Measurements from ENCODE around the gene CENPS. TPM values are rescaled to one million over a fixed set of nuclear protein-coding genes. Genes with fewer than 3 reads are reported as not detected.

The CENPS gene
- total RNA-seq (10 to 100 TPM in 2 of 5 experiments, 1 to 10 TPM in 3; 5.4 to 13.0 (median 9.8) TPM), polyA plus RNA-seq (10 to 100 TPM in 1 of 2 donors, 1 to 10 TPM in 1; 8.7 to 13.2 TPM), total RNA-seq (not detected)

GRCh38 chr1:10430216-10431069 lies at the start of gene CENPS:
Gene CENPS (plus strand): TSS chr1:10430433. CDS start chr1:10430518, 85 bp downstream.
- intact Hi-C loops (cut with micrococcal nuclease) = loop anchor here (1.0 to 5.0 kb wide), 6 partner anchors 32 to 520 kb away; partner anchors contain the start of genes DFFA (in 2 of the 2), CTNNBIP1 (in 1 of the 2) and UBE4B (in 1 of the 2)
- peak within 1 kb of the TSS; percentile 82 to 98 (median 88) for H3K4me3 Mint-ChIP-seq
- Histone ChIP-seq H3K9me3 (ENCODE audit: control insufficient read depth in 2 of 3, low read length in 3 of 3) (no peaks in the 10 kb centered on the region), H3K27ac (ENCODE audit: low read depth, low read length) (peak within 1 kb of the TSS; percentile 88), H3K27me3 (ENCODE audit: control insufficient read depth in 2 of 2, insufficient read depth in 2 of 2, low read length in 2 of 2) (no peaks in the 10 kb centered on the region), H3K4me3 (ENCODE audit: low read length) (peak within 1 kb of the TSS; percentile 97), H3K4me1 (ENCODE audit: control insufficient read depth in 2 of 2, insufficient read depth in 2 of 2, low read length in 2 of 2) (peaks cover 3 to 8% of the 10 kb centered on the region in 2 donors), H3K36me3 (ENCODE audit: control insufficient read depth in 2 of 3, insufficient read depth in 3 of 3, low read length in 3 of 3) (no peaks in the 10 kb centered on the region)
- DNase-seq (peak; percentile 68 to 96 (median 91)), ATAC-seq (peak; percentile 93)
- peaks cover 0 to 26% (median 20%) of the 10 kb centered on the region in 7 donors for H3K4me1 Mint-ChIP-seq
- no peaks in the 10 kb centered on the region for H3K36me3 Mint-ChIP-seq
- ChIA-PET CTCF (interaction anchor here (0.6 to 4.1 kb wide), 12 partner anchors 12 to 574 kb away, joined by 3 to 41 read pairs (median 4); partner anchors contain the start of gene KIF1B), POLR2A (interaction anchor here (0.7 to 2.2 kb wide), 8 partner anchors 12 to 220 kb away, joined by 3 to 10 read pairs (median 4); partner anchors contain the start of genes KIF1B, PEX14 and PGD)
- H3K9me3 Mint-ChIP-seq = no peaks in the 10 kb centered on the region
- H3K27ac Mint-ChIP-seq = peak within 1 kb of the TSS; percentile 66 to 96 (median 92)
- H3K27me3 Mint-ChIP-seq = peaks cover 0 to 2% (median 0%) of the 10 kb centered on the region in 5 donors

GRCh38 chr1:10380594-10381275 lies 49.5 kb upstream of the CENPS start:
- DNase-seq (no peak), ATAC-seq (no peak)
- Histone ChIP-seq H3K27ac (ENCODE audit: low read depth, low read length) (no peak overlapping the region), H3K9me3 (ENCODE audit: control insufficient read depth in 2 of 3, low read length in 3 of 3) (no peaks in the 10 kb centered on the region), H3K4me1 (ENCODE audit: control insufficient read depth in 2 of 2, insufficient read depth in 2 of 2, low read length in 2 of 2) (no peaks in the 10 kb centered on the region), H3K4me3 (ENCODE audit: low read length) (no peak overlapping the region), H3K27me3 (ENCODE audit: control insufficient read depth in 2 of 2, insufficient read depth in 2 of 2, low read length in 2 of 2) (no peaks in the 10 kb centered on the region), H3K36me3 (ENCODE audit: control insufficient read depth in 2 of 3, insufficient read depth in 3 of 3, low read length in 3 of 3) (no peaks in the 10 kb centered on the region)
- ChIA-PET CTCF (interaction anchor here (0.7 kb wide), 1 partner anchor 392 kb away, joined by 4 read pairs; no protein-coding TSS in a partner anchor), POLR2A (interaction anchor here (0.9 kb wide), 1 partner anchor 18 kb away, joined by 3 read pairs; the partner anchor contains the start of gene PGD)
- Mint-ChIP-seq H3K4me1 (peaks cover 0 to 9% (median 0%) of the 10 kb centered on the region in 7 donors), H3K27ac (no peak overlapping the region), H3K9me3 (peaks cover 0 to 2% (median 0%) of the 10 kb centered on the region in 11 donors), H3K27me3 (no peaks in the 10 kb centered on the region), H3K4me3 (no peak overlapping the region), H3K36me3 (peaks cover 0 to 30% (median 4%) of the 10 kb centered on the region in 5 donors)
- intact Hi-C loops (cut with micrococcal nuclease) = no loop called here

DNA sequence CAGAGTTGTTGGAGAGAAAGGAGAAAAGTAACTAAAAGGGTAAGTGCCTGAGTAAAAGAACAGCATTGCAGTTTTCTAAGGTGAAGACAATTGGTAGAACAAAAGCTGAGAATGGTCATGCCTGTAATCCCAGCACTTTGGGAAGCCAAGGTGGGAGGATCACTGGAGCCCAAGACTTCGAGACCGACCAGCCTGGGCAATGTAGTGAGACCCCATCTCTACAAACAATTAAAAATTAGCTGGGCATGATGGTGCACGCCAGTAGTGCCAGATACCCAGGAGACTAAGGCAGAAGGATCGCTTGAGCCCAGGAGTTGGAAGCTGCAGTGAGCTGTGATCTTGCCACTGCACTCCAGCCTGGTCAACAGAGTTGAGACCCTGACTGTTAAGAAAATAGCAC lies 46.6 kb upstream of the CENPS start:
- Histone ChIP-seq H3K4me1 (ENCODE audit: control insufficient read depth in 2 of 2, insufficient read depth in 2 of 2, low read length in 2 of 2) (no peaks in the 10 kb centered on the region), H3K9me3 (ENCODE audit: control insufficient read depth in 2 of 3, low read length in 3 of 3) (no peaks in the 10 kb centered on the region), H3K36me3 (ENCODE audit: control insufficient read depth in 2 of 3, insufficient read depth in 3 of 3, low read length in 3 of 3) (no peaks in the 10 kb centered on the region), H3K4me3 (ENCODE audit: low read length) (no peak overlapping the region), H3K27ac (ENCODE audit: low read depth, low read length) (no peak overlapping the region), H3K27me3 (ENCODE audit: control insufficient read depth in 2 of 2, insufficient read depth in 2 of 2, low read length in 2 of 2) (no peaks in the 10 kb centered on the region)
- Mint-ChIP-seq H3K27me3 (no peaks in the 10 kb centered on the region), H3K9me3 (peaks cover 0 to 2% (median 0%) of the 10 kb centered on the region in 11 donors), H3K36me3 (peaks cover 0 to 18% (median 3%) of the 10 kb centered on the region in 5 donors), H3K4me1 (peaks cover 5 to 11% (median 10%) of the 10 kb centered on the region in 7 donors), H3K27ac (no peak overlapping the region), H3K4me3 (no peak overlapping the region)
- intact Hi-C loops (cut with micrococcal nuclease) = no loop called here
- POLR2A ChIA-PET = no interaction called here
- no peak for ATAC-seq
- no peak for DNase-seq
- CTCF ChIA-PET = no interaction called here

DNA sequence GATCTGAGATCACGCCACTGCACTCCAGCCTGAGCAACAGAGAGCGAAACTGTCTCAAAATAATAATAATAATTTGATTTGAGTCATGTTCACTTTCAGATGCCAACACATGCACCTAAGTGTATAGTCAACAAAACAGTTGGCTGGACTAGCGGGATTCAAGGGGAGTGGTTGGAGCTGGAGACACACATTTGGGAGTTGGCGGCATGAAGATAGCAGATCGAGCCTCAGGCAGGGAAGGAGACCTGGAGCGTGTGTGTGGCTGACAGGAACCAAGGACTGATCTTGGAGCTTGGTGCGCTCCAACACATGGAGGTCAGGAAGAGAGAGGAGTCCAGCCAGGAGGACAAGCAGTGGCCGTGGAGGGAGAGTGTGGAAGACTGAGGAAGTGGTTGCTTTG lies 46.0 kb upstream of the CENPS start:
- intact Hi-C loops (cut with micrococcal nuclease) = no loop called here
- peaks cover 0 to 14% (median 0%) of the 10 kb centered on the region in 5 donors for H3K36me3 Mint-ChIP-seq
- no peaks in the 10 kb centered on the region for H3K27me3 ChIP-seq (ENCODE audit: control insufficient read depth in 2 of 2, insufficient read depth in 2 of 2, low read length in 2 of 2)
- no peak for ATAC-seq
- no peaks in the 10 kb centered on the region for H3K27me3 Mint-ChIP-seq
- no peaks in the 10 kb centered on the region for H3K4me1 ChIP-seq (ENCODE audit: control insufficient read depth in 2 of 2, insufficient read depth in 2 of 2, low read length in 2 of 2)
- H3K36me3 ChIP-seq (ENCODE audit: control insufficient read depth in 2 of 3, insufficient read depth in 3 of 3, low read length in 3 of 3) = no peaks in the 10 kb centered on the region
- no peaks in the 10 kb centered on the region for H3K9me3 ChIP-seq (ENCODE audit: control insufficient read depth in 2 of 3, low read length in 3 of 3)
- H3K4me3 Mint-ChIP-seq = no peak overlapping the region
- CTCF ChIA-PET = interaction anchor here (0.7 kb wide), 1 partner anchor 46 kb away, joined by 3 read pairs; no protein-coding TSS in a partner anchor
- peaks cover 0 to 2% (median 0%) of the 10 kb centered on the region in 11 donors for H3K9me3 Mint-ChIP-seq
- peaks cover 5 to 12% (median 10%) of the 10 kb centered on the region in 7 donors for H3K4me1 Mint-ChIP-seq
- H3K4me3 ChIP-seq (ENCODE audit: low read length) = no peak overlapping the region
- H3K27ac ChIP-seq (ENCODE audit: low read depth, low read length) = no peak overlapping the region
- POLR2A ChIA-PET = no interaction called here
- DNase-seq = no peak
- H3K27ac Mint-ChIP-seq = no peak overlapping the region

DNA sequence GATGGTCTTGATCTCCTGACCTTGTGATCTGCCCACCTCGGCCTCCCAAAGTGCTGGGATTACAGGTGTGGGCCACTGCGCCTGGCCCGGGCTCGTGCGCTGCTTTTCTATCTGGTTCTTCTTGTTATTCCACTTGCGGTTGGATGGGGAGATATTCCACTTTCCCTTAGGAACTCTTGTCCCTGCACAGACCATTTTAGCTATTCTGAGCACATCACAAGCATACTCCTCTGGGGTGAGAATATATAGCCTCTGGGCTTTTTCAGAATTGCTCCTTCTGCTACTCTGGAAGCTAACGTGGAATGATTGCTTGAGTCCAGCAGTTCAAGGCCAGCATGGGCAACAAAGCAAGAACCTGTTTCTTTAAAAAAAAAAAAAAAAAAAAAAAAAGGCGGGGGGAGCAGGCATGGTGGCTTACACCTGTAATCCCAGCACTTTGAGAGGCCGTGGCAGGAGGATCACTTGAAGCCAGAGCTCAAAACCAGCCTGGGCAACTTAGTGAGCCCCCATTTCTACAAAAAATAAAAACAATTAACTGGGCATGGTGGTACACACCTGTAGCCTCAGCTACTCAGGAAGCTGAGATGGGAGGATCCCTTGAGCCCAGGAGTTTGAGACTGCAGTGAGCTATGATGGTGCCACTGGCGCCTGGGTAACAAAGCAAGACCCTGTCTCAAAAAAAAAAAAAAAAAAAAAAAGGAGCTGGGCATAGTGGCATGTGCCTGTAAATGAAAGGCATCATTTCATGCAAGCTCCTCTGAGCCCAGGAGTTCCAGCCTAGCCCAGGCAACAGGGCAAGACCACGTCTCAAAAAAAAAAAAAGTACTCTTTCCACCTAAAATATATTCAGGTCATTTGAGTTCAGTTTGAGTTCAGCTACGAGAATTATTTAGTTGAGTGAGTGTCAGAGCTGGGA lies 43.2 kb upstream of the CENPS start:
- peaks cover 0 to 2% (median 0%) of the 10 kb centered on the region in 11 donors for H3K9me3 Mint-ChIP-seq
- no peak overlapping the region for H3K4me3 Mint-ChIP-seq
- H3K4me1 Mint-ChIP-seq = peaks cover 5 to 12% (median 10%) of the 10 kb centered on the region in 7 donors
- ChIA-PET CTCF (no interaction called here), POLR2A (interaction anchor here (1.1 kb wide), 1 partner anchor 11 kb away, joined by 3 read pairs; no protein-coding TSS in a partner anchor)
- H3K9me3 ChIP-seq (ENCODE audit: control insufficient read depth in 2 of 3, low read length in 3 of 3) = no peaks in the 10 kb centered on the region
- H3K36me3 Mint-ChIP-seq = peaks cover 0 to 14% (median 0%) of the 10 kb centered on the region in 5 donors
- intact Hi-C loops (cut with micrococcal nuclease) = no loop called here
- H3K27me3 Mint-ChIP-seq = no peaks in the 10 kb centered on the region
- no peak for DNase-seq
- H3K36me3 ChIP-seq (ENCODE audit: control insufficient read depth in 2 of 3, insufficient read depth in 3 of 3, low read length in 3 of 3) = no peaks in the 10 kb centered on the region
- no peak overlapping the region for H3K27ac Mint-ChIP-seq
- no peaks in the 10 kb centered on the region for H3K27me3 ChIP-seq (ENCODE audit: control insufficient read depth in 2 of 2, insufficient read depth in 2 of 2, low read length in 2 of 2)
- ATAC-seq = no peak
- H3K27ac ChIP-seq (ENCODE audit: low read depth, low read length) = no peak overlapping the region
- no peak overlapping the region for H3K4me3 ChIP-seq (ENCODE audit: low read length)
- H3K4me1 ChIP-seq (ENCODE audit: control insufficient read depth in 2 of 2, insufficient read depth in 2 of 2, low read length in 2 of 2) = no peaks in the 10 kb centered on the region
